ENCODE results near the gene DEDD2.

DNA sequence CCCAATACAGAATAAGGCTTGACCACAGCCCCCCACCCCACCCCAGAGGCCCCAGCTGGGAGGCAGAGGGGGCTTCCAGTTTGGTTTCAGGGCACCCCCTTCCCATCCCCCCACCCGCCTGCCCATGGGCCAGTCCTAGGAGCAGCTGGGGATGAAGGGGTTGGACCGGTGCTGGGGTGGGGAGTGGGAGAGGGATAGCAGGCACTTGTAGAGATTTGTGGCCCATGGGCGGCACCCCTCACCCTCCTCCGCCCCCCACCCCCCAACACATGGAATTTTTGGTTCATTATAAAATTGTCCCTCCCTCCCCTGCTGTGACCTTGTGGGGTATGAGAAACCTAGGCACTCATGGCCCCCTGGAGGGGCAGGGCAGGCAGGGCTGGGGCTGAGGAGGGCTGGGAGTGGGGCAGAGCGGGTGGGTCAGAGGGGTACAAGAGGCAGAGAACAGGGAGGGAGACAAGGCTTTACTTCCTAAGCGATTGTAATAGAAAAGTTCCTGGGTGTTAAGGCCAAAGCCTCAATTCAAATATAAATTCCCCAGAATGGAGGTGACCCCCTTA is 30.2 kb upstream of the DEDD2 start:
- no peak for TF ChIP-seq POLR2AphosphoS5 (IDR thresholded peaks at IDR 0.05; ENCODE audit: low read depth, low read length)
- no peak for TF ChIP-seq POLR2A (IDR thresholded peaks at IDR 0.05; ENCODE audit: low read depth, low read length)

All from GM12892 (cell line).